ENCODE measurements around the gene CXCL14.

DNA sequence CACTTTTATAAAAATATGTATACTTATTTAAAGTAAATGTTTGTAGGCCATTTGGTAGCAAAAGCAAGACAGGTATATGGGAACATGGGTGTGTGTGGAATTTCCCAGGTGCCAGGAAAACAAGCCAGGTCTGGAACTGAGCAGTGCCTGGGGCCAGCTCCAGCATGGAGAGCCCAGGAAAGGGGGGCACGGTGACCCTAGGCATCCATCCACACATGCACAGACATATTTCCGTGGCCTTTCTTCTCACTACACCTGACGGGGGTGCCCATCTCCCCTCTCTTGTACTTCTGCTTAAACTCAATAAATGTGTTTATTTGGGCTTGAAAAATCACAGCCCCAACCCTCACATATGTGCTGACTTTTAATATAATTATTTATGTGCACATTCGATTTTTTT lies 31.2 kb upstream of the CXCL14 start:
- TF ChIP-seq POLR2A (IDR thresholded peaks at IDR 0.05) = no peak
- TF ChIP-seq, protein P1, sequence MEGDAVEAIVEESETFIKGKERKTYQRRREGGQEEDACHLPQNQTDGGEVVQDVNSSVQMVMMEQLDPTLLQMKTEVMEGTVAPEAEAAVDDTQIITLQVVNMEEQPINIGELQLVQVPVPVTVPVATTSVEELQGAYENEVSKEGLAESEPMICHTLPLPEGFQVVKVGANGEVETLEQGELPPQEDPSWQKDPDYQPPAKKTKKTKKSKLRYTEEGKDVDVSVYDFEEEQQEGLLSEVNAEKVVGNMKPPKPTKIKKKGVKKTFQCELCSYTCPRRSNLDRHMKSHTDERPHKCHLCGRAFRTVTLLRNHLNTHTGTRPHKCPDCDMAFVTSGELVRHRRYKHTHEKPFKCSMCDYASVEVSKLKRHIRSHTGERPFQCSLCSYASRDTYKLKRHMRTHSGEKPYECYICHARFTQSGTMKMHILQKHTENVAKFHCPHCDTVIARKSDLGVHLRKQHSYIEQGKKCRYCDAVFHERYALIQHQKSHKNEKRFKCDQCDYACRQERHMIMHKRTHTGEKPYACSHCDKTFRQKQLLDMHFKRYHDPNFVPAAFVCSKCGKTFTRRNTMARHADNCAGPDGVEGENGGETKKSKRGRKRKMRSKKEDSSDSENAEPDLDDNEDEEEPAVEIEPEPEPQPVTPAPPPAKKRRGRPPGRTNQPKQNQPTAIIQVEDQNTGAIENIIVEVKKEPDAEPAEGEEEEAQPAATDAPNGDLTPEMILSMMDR (IDR thresholded peaks at IDR 0.05) = no peak
- TF ChIP-seq POLR2AphosphoS5 (IDR thresholded peaks at IDR 0.05) = no peak
